Stomach (tissue), 4 donors: ENCODE results near the gene TTC28.

ENCODE experiments used
- CTCF ChIP-seq, 7 experiments: fragments of 450-650 bp in 4 of 7; fragments of 200-600 bp in 3 of 7; sonication (generic) in 3 of 7; IDR thresholded peaks; one replicate each; pipeline ENCODE4 v1.5.1; 2016 to 2019; ENCODE audit warnings: antibody characterized with exemption in 7 of 7, control low read depth in 2 of 7, mild to moderate bottlenecking in 1 of 7
- EP300 ChIP-seq: sonication (generic); formaldehyde crosslinking; IDR thresholded peaks from one replicate; pipeline ENCODE4 v1.6.1; 2017; ENCODE audit warnings: antibody characterized with exemption
- POLR2A ChIP-seq, 4 donors: fragments of 450-650 bp; IDR thresholded peaks; one replicate each; pipeline ENCODE4 v1.6.1; 2016; ENCODE audit warnings: antibody characterized with exemption in 4 of 4, control low read depth in 2 of 4, mild to moderate bottlenecking in 1 of 4, moderate library complexity in 1 of 4
- POLR2AphosphoS5 ChIP-seq, 3 donors: sonication (generic); formaldehyde crosslinking; IDR thresholded peaks; one replicate each; pipeline ENCODE4 v1.6.1; 2016; ENCODE audit warnings: antibody characterized with exemption in 3 of 3

GRCh38 chr22:28703436-28703835, 23.8 kb upstream of the TTC28 start:
- TF ChIP-seq POLR2A (IDR thresholded peaks at IDR 0.05) (no peak), CTCF (IDR thresholded peaks at IDR 0.05) (no peak), EP300 (no peak), POLR2AphosphoS5 (IDR thresholded peaks at IDR 0.05) (no peak)
